ENCODE measurements around the gene BCL2.

BCL2 gene

DNA sequence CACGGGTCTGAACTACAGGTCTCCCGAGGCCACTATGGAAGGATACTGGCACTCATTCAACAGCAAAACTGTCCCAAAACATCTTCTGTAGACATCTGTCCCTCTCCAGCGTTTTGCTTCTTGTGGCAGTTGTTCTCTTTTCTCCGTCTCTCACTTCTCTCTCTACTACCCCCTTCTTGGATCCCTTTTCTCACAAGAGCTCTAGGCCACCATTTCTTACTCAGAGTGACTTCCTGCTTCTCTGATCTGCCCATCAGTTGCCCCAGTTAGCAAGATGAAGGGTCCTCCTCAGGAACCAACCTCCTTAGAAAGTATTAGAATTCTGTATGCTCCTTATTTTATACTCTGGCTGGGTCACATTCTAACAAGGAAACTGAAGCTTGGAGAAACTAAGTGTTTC is 32.6 kb downstream of the BCL2 start:
- no peak for DNase-seq (ENCODE audit: low read depth)

DNA sequence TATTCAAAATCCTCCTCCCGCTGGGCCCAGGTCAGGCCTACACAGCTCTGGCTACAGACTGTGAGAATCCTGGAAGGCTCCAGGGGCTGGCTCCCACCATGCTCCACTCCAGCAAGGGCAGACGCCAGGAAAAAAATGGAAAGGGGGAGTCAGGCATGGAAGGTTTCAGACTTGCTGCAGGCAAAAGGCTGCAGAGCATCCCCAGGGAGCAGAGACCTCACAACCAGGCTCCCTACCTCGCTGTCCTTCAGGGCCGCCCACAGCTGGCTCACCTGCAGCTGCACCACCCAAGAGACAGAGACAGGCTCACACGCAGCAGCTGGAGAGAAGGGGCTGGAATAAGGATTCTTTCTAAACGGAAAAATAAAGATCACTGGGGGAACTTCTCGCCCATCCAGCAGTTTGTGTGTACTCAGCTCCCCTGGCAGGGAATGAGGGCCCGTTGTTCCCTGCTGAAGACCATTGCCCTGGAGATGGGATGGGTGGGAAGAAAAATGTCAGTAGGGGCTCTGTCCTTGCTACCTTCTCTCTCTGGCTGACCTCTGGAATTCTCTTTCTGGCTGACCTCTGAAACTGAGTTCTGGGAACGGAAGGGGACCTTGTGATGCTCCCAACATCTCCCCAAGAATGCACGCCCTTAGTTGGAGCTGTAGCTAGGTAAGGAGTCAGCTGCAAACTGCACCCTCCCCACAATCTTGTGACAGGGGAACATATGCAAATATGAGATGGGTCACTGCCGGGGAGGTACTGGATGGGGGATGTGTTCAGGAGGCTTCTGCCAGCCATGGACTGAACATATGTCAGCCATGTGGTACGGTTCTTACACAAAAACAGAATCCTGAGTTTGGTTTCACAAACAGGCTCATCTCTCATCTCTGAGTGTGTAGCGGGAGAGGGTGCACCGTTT is 34.5 kb downstream of the BCL2 start:
- DNase-seq (ENCODE audit: low read depth) = no peak

DNA sequence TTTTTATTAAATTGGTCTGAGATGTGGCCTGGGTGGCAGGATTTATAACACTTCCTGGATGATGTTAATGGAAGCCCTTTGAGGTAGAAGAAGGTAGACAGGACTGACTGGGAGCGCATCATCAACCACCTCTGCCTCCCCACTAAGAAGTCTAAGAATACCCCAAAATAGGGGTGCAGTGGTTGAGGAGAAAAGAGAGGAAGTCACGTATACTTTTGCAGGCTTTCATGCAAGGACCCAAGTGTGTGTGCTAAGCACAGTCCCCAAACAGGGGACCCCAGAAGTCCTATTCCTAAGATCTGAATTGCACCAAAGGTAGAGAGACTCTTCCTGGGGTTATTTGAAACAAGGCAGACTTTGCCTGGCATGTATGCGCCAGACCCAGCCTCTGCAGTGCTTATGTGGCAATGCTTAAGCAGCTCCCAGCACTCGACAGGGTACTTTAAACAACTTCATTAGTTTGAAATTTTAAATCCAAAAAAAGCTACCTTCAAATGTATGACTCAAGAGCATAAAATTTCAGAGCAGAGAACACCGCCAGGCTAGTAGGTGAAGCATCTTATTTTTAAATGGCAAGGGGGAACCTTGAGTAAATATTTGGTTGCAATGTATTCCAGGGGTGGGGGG is 35.3 kb downstream of the BCL2 start:
- DNase-seq (ENCODE audit: low read depth) = no peak

DNA sequence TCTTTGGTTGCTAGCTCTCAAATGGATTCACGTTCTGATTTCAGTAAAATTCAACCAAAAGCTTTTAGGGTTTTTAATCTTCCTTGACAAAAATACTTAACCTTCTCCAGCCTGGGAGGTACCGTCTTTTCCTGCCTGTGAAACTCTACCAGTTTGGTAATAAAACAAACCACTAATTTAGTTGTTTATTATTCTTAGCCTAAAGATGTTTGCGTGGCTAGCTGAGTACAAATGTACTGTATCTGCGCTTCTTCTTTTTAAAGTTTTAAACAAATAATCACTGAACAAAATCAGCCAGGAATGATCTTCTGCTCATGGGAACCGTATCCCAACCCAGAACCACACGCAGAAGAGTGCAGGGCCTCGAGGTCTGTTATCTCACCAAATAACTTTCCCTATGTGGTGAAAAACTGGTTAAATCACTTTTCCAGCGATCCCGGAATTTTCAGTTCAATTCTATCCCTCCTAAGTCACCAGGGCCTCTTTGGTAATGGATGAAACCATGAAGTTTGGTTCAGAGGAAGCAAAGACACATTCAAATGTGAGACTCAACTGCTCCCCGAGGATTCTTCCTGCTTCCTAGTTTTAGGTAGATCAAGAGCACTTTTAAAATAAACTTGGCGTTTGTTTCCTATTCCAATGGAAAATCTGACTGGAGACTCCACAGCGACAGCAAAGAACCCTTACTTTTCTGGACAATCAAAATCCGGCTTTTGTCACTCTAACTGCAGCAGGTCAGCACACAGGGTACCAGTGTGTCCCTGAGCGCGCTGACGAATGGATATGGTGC is 36.1 kb downstream of the BCL2 start:
- DNase-seq (ENCODE audit: low read depth) = no peak

DNA sequence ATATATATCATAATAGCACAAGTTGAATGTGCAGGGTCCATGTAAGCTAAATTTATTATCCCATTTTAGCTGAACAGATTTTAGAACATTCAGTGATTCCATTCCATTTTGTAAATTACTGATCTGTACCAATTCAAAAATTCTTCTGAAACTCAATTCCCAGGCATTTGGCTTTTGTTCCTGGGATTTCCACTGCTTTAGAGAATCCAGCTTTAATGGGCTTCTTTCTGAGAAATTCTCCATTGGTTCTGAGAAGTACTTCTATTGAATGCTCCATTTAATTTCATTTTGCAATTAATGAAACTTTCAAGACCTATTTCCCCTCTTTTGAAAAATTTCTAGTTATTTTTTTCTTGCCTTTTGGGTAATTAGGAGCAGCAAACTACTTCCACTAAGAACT is 36.8 kb downstream of the BCL2 start:
- DNase-seq (ENCODE audit: low read depth) = no peak

DNA sequence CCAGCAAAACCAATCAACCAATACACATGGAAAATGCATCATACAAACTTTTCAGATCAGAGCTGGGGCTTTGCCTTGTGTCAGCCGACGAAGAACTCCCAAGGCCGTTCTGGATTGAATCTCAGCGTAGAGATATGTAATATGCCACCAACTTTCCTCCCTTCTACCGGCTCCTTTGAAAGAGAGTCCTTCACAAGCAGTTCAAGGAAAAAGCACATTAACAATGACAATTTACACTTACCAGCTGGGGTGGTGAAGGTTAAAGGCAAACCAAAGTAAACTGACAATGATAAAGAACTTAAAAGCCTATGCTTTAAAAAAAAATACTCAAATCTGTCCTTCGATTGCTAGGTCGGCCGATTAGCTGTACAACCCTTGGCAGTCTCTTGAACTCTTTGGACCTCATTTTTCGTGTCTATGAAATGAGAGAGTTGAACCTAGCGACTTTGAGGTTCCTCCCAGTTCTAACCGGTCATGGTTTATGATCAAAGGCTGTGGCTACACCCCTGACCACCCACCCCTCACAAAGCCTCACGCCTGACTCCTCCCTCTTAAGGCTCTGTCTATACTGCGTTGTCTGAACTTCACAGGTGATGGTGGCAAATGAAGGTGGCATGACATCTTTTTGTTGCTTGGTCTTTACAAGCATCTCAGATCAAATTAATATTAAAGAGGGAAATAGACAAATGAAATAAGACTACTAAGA is 46.2 kb downstream of the BCL2 start:
- DNase-seq (ENCODE audit: low read depth) = no peak

DNA sequence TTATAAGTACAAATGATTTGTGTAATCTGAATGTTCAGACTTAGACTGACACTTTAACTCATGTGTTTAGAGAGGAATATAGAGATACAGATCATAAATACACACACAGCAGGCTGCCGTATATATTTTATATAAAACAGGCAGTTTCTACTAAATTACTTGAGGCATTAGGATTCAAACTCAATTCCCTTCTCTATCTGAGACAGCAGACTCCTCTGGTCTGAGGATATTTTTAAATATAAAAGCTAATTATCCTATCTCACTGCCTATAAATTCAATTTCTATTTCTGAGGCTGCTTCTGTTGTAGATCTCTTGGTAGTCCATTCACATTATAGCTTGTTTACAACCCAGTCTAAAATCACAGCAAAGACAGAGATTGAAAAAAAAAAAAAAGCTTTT is 46.9 kb downstream of the BCL2 start:
- DNase-seq (ENCODE audit: low read depth) = no peak

DNA sequence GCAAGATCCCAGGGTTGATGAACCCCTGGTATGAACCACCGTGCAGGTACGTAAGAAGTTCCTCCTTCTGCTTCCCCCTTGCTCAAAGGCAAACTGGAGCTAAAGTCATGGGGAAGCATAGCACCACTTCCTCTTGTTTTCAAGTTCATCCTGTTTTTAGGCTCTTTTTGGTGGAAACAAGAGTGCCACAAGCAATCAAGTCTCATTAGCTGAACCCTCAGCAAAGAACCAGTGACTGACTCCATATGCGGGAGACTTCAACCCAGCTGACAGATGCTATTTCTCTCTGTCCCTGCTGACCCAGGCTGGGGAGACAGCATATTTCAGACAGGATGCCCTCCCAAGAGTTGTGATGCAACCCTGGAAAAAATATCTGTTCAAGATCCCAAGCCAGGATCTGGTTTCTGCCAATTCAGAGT is 47.7 kb downstream of the BCL2 start:
- DNase-seq (ENCODE audit: low read depth) = no peak

DNA sequence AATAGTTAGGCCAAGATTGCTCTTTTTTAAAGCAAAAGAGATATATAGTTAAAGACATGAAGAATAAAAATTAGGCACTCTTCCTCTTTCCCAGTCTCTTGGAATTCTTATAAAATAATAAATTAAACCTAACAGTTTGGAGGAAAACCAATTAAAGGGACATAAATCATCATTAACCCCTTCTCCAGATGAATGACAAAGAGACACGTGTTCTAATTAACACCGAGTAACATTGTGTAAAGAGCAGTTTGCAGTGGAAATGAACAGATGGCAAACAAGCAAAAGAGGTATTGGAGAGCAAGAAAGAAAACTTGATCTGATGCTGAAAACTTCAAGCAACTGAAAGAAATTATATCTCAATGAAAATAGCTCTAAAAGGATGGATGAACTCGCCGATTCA is 48.4 kb downstream of the BCL2 start:
- DNase-seq (ENCODE audit: low read depth) = no peak

DNA sequence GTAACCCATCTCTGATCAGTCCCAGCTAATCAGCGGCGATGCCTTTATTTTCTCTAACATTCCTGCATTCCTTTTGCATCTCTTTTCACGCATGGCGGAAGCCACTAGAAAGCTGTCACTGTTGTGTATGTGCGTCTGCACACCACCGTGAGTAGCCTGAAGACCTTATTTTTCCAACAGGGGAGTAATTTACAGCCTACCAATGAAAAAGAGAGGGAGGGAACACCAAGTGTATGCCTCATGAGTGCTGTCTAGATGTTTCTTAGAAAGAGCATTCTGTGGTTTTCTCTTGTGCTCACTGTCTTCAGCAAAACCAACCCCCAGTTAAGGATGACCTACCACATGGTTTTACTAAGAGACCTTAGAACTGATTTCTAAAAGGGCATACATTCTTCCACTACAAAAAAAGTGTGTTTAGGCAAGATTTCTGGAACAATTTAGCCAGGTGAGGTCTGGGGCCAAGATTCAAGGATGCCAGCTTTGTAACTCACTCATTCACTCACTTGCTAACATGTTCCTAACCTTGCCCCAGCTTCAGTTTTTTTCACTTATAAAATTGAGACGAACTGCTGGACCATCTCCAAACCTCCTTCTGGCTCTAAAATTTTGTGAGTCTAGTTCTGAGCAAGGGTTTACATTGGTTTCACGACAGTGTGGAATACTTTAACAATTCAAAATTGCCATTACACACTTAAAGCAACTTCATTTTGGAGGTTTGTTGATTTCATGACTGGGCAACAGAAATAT is 51.4 kb downstream of the BCL2 start:
- peak; percentile 17 for DNase-seq (ENCODE audit: low read depth)

DNA sequence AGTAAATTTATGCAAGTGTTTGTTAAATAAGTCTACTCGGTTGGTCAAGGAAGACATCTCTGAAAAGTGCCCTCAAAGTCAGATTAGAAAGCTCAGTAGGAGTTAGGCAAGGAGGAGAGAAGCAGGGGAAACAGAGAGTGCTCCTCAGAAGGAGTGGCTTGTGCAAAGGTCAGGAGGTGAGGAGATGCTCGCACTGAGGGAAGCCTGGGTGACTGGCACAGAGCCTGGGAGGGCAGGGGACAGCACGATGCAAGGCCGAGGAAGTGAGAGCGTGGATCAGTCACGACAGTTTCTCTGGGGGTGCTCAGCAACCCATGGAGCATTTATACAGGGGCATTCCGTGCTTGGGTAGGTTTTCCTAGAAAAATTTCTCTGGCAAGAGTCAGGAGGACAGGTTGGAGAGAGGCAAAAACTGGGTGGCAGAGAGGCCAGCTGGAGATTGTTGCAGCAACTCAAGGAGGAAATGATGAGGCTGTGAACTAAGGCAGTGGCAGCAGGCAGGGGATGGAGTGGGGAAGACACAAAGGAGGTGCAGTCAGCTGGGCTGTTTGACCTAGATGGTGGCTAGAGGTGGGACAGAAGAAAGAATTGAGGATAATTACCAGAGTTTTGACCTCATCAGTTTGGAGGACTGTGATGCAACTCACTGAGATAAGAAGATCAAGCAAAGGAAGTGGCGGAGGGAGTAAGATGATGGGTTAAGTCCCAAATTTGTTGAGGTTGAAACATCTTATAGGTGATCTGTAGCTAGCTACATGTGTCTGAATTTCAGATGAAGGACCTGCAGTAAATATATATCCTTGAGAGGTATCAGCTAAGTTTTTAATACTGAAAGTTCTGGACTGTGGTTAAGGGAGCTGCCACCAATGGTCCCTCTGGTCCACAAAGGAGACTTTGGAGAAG is 52.4 kb downstream of the BCL2 start:
- DNase-seq (ENCODE audit: low read depth) = no peak

DNA sequence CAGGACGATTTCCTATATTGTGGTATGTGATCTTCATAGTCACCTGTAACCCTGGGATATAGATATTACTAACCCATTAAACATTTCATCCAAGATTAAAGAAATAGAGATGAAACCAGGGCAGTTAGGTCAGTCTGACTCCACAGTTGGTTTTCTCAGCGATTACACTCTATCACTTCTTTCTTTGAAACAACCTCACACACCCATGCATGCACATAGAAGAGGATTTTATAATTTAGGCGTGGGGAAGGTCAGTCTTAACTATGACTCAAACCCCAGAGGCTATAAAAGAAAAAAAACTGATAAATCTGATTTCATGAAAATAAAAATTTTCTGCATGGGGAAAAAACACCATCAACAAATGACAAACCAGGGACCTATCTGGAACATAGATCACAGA is 54.2 kb downstream of the BCL2 start:
- DNase-seq (ENCODE audit: low read depth) = no peak

DNA sequence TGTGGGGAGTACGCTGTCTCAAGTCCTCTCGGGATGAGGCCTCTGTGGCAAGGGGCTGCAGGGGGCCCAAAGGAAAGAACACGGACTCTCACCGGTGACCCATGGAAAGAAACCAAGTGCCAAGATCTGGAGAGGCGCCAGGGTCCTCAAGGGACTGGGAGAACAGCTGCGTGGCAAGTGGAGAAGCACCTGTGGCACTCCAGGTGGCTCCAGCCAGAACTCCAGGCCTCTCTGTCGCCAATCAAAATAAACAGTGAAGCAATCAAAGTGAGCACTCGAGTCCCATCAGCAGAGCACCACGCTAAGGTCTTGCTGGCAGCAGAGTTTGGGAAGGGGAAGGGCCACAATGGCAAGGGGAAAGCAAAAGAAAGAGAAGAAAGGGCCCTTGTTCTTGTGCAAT is 54.7 kb downstream of the BCL2 start:
- no peak for DNase-seq (ENCODE audit: low read depth)

DNA sequence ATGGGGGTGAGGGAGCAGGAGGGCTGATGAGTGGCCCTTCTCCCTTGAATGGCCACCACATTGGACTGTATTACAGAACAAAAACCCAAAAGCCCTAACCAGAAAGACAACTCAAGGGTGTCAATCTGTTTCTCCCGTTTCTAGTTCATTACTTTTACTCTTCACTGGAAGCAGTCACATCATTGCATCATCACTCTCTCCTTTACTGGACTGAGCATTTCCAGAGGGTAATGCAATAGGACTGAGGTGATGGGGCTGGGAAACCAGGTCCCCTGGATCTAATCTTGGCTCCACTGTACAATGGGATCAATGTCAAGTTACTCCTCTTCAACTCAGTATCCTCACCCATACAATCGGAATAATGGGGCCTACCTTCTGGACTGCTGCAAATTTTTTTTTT is 56.1 kb downstream of the BCL2 start:
- DNase-seq (ENCODE audit: low read depth) = no peak

DNA sequence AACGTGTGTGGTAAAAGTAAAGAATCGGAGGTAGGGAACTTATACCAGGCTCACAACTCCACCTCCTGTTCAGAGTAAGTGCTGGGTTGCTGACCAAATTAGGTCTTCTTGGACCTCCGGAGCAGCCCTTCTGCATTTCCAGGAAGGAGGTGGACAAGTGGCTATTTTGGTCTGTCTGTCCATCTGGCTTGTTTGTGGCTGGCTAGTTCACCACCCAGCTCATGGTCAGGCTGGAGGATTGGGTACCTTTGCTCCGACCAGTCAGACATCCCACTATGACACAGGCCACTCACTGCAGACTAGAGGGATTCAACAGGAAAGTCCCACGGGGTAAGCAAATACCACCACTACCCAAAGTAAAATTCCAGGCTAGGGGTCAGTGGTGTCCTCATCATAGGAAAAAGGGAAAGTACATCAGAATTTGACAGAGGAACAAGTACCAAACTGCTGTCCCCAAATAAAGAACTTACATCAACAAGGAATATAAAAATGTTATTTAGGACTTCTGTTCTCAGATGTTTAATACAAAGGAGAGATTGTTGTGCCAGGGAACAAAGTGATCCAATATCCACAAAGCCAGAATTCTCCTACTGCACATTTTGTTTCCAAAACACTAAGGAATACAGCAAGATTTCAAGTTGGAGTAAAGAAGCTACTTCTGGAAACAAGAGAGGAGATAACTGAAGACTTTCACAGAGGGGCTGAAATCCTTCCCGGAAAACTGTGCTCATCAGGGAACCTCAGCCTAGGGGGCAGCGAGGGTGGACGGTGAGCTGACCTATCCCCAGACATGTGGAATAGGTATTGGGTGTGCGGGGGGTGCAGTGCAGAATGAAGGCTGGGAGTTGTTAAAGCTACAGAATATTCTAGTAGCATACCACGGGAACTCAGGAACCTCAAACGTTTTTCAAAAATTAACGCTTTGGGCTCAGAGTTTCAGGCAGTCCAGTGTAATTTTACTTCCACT is 56.9 kb downstream of the BCL2 start:
- DNase-seq (ENCODE audit: low read depth) = no peak

DNA sequence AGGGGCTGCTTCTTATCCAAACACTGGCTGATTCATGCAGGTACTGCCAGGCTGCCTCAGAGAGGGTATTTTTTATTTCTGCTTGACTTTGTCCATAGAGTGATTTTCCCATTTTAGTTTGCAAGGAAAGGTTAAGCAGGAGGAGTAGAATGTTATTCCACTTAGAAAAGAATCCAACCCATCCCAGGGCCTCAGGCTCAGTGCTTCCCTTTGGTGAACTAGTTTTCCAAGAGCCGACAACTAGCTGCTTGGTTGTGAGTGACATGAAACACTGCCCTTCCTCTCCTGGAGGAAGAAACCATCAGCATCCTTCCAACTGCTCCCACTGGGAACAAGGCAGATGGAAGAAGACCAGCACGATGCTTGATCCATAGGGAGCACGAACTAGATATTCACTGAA is 58.5 kb downstream of the BCL2 start:
- no peak for DNase-seq (ENCODE audit: low read depth)

DNA sequence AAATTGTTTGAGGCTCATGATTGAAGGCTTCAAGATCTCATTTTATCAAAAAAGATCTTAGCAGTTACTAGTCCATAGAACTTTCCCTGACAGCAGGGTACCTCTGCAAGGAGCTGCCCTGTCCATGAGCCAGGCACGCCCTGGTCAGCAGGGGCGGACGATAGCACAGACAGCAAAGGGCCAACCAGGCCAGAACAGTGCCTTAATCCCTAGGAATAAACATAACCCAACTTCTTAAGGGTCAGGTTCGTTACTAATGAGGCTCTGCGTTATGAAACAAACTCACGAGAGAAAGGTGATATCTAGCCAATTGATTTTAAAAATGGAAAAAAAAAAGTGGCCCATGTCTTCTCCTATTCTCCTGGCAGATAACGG is 59.2 kb downstream of the BCL2 start:
- DNase-seq (ENCODE audit: low read depth) = no peak

DNA sequence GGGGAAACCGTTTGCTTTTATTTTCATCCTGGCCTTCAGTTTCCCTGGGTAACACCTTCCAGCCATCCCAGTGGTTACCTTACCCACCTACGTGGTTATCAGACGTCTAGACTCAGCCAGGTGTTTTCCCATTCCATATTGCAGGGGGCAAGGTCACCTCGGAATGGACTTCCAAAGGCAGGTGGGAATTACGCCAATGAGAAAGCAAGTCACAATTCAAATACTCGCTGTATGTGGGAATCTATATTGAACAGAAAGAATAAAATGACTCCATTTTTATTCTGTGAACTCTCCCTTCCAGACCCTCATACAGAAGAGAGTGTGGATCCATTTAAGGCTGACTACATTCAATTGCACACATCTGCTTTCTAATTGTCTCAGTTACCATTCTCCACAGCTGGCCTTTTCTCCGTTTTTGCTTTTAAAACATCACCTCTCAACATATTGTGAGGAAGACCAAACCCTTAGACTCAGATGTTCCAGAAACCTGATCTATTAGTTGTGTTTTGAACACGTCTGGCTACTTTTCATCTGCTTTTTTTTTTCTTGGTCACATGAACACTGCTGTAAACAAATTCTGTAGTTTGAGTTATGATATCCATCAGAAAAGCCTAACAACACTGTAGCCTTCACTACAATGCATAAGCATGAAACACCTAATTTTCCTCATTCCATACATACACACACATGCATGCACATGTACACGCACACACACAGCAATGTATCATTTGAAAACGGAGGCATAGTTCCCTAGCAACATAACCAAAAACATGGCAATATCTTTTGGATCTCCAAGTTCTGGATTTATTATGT is 59.8 kb downstream of the BCL2 start:
- no peak for DNase-seq (ENCODE audit: low read depth)

Measured in iris pigment epithelial cell (primary cell).